Measurements from ENCODE around the gene AK5. TPM values are rescaled to one million over a fixed set of nuclear protein-coding genes. Genes with fewer than 3 reads are reported as not detected.

The AK5 gene
- total RNA-seq, 1 donor from 2014 or later: 40.4 TPM

- DNase-seq (ENCODE audit: low spot score in 2 of 2): peak; percentile 65 to 67
- FAIRE-seq: peak; percentile 44
Observed at GRCh38 chr1:77533660-77534305, 252.0 kb downstream of the AK5 start.

DNA sequence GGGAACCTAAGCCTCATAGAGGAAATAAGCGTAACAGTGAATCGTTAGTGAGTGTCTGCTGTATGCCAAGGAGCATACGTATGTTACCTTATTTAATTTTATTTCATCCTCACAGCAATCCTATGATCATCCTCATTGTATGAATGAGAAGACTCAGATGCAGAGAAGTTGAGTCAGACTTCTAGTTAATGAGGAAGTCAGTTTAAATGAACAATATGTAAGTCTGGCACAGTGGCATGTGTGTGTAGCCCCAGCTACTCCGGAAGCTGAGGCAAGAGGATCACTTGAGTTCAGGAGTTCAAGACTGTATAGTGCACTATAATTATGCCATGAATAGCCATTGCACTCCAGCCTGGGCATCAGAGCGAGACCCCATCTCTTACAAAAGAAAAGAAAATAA lies 252.6 kb downstream of the AK5 start:
- FAIRE-seq: no peak
- DNase-seq (ENCODE audit: low spot score in 2 of 2): no peak

DNA sequence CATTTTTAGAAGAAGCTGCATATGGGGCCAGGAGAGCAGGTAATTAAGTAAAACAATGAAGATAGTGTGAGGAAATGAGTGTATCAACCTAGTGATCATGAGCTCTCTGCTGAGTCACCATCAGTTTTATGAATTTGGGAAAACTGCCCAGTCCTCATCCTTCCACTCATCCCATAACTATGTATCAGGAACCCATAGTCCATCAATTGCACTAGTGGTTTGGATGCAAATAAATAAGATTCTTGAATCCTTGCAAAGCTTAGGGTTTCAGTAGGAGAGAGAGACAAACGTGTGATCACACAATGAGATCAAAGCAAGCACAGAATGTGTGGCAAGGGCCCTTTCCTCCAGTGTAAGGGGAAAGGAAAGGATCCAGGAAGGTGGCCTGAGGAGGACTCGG lies 255.0 kb downstream of the AK5 start:
- DNase-seq (ENCODE audit: low spot score in 2 of 2) (no peak), FAIRE-seq (no peak)

- FAIRE-seq (no peak), DNase-seq (ENCODE audit: low spot score in 2 of 2) (no peak)
Observed at GRCh38 chr1:77538956-77539518, 257.2 kb downstream of the AK5 start.

DNA sequence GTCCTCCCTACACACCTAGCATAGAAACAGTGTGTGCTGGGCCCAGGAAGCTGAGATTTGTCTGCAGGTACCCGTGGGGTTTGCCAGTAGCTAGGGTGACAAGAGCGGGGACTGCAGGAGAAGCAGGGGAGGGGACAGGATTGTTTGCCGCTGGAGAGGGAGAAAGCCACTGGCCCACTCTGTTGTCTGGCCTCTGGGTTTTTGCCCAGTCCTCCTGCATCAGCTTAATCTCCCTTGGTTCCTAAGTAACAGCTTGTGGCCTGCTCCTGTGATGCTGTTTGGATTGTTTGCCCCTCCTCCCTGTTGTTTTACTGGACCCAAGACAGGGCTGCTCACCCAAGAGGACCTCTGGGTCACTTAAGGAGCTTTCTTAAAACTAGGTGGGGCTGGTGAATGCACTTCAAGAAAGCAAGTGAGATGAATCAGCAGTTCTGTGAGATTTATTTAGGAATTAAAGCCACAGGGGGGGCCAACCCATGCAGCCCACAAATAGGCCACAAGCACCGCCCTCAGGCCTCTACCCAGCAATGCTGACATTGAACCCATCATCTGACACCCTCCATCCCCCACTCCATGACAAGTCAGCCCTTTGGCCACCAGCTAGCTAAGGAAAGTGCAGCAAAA lies 257.8 kb downstream of the AK5 start:
- no peak for FAIRE-seq
- DNase-seq (ENCODE audit: low spot score in 2 of 2): no peak

DNA sequence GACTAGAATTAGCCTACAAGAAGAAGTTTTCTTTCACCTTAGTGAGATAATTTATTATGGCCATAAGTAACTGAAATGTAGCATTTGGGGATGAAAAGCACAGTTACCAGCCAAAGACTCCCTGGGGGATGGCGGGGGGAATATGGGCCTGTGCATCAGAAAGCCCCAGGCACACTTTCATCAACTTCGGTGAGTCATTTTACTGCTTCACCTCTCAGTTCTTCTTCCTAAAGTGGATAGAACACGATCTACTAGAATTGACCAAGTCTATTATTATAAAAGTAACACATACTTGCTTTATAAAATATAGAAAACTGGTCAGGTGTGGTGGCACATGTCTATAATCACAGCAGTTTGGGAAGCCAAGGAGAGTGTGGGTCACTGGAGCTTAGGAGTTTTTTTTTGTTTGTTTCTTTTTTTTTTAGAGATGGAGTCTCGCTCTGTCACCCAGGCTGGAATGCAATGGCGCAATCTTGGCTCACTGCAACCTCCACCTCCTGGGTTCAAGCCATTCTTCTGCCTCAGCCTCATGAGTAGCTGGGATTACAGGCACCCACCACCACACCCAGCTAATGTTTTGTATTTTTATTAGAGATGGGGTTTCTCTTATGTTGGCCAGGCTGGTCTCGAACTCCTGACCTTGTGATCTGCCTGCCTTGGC lies 258.8 kb downstream of the AK5 start:
- no peak for FAIRE-seq
- no peak for DNase-seq (ENCODE audit: low spot score in 2 of 2)

DNA sequence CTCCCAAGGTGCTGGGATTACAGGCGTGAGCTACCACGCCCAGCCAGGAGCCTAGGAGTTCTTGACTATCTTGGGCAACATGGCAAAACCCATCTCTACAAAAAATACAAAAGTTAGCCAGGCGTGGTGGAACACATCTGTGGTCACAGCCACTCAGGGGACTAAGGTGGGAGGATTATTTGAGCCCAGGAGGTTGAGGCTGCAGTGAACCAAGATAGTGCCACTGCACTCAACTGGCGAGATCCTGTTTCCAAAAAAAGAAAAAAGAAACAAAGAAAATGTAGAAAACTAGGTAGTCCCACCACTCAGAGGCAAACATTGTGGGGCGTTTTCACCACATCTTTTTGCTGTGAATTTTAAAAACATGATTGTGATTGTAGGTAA lies 259.3 kb downstream of the AK5 start:
- DNase-seq (ENCODE audit: low spot score in 2 of 2): no peak
- FAIRE-seq: no peak

DNA sequence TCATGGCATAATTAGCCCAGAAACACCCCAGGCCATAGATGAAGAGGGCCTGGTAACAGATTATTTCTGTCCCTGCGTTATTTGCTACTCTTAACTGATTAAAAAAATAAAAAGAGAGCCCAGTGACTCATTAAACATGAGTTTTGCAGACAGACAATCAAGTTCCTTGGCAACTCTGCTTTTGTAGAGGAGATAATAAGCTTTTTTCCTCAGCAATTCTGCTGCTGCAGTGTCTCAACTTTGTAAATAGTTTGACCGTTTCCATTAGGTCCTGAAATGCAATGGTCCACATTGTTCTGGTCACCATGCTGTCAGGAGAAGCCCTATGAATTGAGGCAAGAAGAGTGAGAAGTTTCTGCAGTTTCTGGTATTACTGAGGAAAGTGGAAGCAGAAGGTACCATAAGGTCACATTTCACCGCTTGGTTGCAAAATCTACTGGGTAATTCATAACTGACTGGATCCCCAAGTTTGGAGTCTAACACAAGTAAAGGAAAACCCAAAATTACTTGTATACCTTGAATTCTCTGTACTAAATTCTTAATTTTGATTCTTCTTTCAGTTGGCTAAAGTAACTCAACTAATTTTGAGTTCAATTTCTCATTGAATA lies 261.1 kb downstream of the AK5 start:
- FAIRE-seq: no peak
- DNase-seq (ENCODE audit: low spot score in 2 of 2): no peak

GRCh38 chr1:77543822-77544448 lies 262.1 kb downstream of the AK5 start:
- DNase-seq (ENCODE audit: low spot score in 2 of 2): no peak

GRCh38 chr1:77544845-77545244 lies 263.0 kb downstream of the AK5 start:
- no peak for FAIRE-seq
- DNase-seq (ENCODE audit: low spot score in 2 of 2): no peak

More at GRCh38 chr1:77543822-77544448, 262.1 kb downstream of the AK5 start:
- no peak for FAIRE-seq

GRCh38 chr1:77545970-77546369 lies 264.2 kb downstream of the AK5 start:
- FAIRE-seq (no peak), DNase-seq (ENCODE audit: low spot score in 2 of 2) (no peak)

- FAIRE-seq (no peak), DNase-seq (ENCODE audit: low spot score in 2 of 2) (no peak)
Observed at GRCh38 chr1:77546890-77547289, 265.1 kb downstream of the AK5 start.

GRCh38 chr1:77548285-77548684 lies 266.5 kb downstream of the AK5 start:
- DNase-seq (ENCODE audit: low spot score in 2 of 2): no peak
- FAIRE-seq: no peak

DNA sequence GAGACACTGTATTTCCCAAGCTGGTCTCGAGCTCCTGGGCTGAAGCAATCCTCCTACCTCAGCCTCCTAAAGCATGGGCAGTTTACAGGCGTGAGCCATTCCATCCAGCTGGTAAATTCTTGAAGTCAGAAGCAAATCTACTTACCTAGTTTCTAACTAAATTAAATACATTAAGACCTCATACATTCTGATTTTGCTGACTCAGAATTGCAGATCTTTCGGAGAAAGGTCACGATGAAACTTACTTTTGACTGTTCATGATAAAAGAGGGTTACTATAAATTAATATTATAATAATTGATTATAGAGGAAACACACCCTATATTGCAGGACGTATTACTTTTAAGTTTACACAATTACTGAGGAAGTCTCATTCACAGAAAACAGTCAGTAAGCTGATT lies 268.3 kb downstream of the AK5 start:
- FAIRE-seq (no peak), DNase-seq (ENCODE audit: low spot score in 2 of 2) (no peak)

GRCh38 chr1:77552626-77553025 lies 270.8 kb downstream of the AK5 start:
- no peak for DNase-seq (ENCODE audit: low spot score in 2 of 2)
- no peak for FAIRE-seq

- no peak for FAIRE-seq
- no peak for DNase-seq (ENCODE audit: low spot score in 2 of 2)
Observed at GRCh38 chr1:77553568-77554291, 271.9 kb downstream of the AK5 start.

DNA sequence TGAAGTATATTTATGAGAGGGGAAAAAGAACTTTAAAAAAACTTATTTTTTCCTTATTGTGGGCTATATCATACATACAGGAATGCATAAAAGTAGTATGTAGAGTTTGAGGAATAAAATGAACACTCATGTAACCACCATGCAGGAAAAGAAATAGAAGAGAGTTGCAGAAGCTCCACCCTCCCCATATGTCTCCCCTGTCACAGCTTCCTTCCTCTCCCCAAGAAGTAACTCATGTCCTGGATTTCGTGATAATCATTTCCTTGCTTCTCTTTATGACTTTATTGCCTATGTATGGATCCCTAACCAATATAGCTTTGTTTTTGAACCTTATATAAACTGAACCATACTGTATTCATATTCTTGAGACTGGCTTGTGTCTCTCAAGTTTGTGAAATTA lies 274.2 kb downstream of the AK5 start:
- DNase-seq (ENCODE audit: low spot score in 2 of 2): no peak
- FAIRE-seq: no peak

DNA sequence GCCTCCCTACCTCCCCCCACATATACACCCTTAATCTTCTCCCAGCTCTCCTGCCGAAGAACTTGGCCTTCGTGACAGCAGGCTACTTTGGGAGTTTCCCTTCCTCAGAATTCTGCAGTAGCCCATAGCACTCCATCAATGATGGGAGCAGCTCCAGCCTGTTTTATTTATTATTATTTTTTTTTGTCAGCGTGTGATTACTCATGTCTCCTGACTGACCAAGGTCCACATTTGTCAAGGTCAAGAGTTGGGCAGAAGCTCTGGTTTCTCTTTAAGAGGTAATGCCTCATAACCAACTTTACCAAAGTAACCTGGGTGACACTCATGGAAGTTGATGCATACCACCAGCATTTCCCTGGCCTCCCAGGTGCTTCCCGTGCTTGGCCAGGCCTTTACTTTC lies 275.2 kb downstream of the AK5 start:
- DNase-seq (ENCODE audit: low spot score in 2 of 2) (no peak), FAIRE-seq (no peak)

- FAIRE-seq: no peak
- no peak for DNase-seq (ENCODE audit: low spot score in 2 of 2)
Observed at GRCh38 chr1:77558591-77559164, 276.9 kb downstream of the AK5 start.

- DNase-seq (ENCODE audit: low spot score in 2 of 2) (no peak), FAIRE-seq (no peak)
Observed at GRCh38 chr1:77560741-77561140, 278.9 kb downstream of the AK5 start.
